ENCODE data around the gene TFAP2A.
A peak's percentile ranks its signal among the peaks of the same experiment; 100 is the strongest.

The TFAP2A gene

DNA sequence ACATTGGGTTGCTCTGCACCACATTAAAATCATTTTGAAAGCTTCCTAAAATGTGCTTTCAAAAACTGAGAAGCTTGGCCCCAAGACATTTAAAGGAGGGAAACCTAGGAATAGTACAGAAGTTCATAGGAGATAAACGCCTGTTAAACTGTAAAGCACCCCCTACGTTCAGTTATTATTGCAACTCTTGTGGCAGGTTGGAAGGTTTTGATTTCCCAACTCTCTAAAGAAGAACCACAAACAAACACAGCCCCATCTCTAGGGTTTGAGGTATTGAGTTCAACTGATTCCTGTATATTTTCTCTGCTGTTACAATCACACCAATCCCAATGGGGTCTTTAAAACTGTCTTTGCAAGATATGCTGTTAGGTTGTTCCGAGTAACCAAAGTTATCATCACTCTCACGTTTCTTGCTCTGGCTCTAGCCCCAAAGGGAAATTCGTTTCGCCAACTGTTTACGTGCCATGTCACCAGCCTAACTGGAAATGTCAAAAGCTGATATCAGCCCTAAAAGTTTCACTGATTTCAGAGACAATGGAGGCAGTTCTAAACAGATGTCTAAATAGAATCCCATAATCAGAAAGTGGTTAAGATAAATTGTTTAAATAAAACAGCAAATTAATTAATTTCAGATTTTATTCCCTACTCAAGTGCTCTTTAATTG, 12.1 kb downstream of the TFAP2A start:
- TF ChIP-seq CTCF (conservative IDR thresholded peaks at IDR 0.05), result no peak
- peak overlapping the region; percentile 61 for H3K27ac ChIP-seq

DNA sequence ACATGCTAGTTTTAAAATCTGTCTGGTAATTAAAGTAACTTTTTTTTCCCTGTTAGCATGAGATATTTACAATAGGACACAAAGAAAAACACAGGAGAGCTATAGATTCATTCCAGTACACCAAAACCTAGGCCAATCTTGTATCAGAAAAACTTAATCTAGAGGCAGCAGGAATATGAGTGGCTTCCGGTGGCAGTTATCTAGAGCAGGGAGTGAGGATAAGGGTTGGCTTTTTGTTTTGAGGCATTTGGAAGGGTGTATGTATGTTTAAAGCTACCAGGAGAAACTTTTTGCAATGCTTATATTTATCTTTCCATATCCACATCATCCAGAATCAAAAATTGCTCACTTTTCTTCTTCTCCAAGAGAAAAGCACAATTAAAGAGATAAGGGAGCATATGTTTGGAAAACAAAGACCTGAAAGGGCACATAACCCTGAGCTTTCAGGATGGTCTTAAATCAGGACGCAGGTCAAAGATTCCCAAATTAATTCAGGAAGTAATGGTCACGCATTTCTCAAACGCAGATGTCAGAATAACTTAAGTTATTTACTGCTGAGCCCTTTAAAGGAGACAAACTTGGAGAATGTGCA, 13.1 kb downstream of the TFAP2A start:
- TF ChIP-seq CTCF (conservative IDR thresholded peaks at IDR 0.05), result no peak
- H3K27ac ChIP-seq, result no peak overlapping the region

DNA sequence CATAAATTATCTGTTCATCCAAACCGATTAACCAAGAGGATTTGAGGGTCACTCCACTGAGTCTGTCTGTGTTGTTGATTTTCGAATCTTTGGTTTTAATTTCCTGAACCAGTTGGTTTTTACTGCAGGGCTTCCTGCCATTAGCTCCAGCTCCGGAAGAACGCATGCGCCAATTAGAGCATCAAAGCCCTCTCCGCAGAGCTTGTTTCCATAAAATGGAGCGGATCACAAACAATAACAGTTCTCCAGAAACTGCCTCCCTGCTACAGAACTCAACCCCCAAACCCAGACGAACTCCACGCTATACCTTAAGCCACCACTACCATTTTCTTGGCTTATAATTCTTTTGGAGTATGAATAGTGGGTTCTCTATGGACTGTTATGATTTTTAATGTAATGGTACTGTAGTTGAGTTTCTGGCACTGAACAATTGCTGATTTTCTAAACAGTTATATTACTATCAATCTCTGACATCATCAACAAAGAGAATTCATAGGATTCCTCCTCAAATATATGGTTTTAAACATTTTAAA, 13.8 kb downstream of the TFAP2A start:
- no peak overlapping the region for H3K27ac ChIP-seq
- TF ChIP-seq CTCF (conservative IDR thresholded peaks at IDR 0.05), result no peak

DNA sequence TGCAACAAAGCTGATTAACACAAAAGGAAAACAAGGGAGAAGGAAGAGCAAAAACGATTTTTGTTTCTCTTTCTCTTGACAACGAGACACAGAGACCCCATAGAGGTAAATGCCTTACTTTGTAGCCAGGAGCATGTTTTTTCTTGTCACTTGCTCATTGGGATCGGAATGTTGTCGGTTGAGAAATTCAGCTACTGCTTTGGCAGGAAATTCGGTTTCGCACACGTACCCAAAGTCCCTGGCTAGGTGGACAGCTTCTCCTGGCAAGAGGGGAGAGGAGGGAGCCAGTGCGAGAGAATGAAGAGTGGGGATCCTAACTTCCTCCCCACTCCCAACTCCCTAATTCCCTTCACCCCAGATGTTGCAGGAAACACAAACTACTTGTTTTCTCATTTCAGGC, 14.5 kb downstream of the TFAP2A start:
- H3K27ac ChIP-seq, result no peak overlapping the region
- TF ChIP-seq CTCF (conservative IDR thresholded peaks at IDR 0.05), result no peak

DNA sequence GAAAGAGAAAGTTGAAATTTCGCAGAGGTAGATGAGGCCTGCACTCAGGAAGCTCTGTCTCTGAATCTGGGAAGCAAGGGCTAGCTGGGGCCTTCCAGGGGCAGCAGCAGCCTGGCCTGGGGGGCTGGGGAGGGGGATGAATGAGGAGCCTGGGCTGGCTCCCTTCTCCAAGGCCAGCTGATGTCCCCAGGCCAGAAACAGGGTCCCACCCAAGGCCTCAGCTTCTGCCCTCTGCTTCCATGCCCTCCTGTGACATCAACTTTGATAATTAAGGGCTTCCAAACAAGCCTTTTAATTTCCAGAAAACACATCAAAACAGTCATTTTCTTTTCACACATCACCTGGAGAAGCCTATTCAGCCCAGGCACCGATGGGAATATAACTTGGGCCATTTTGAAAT, 15.4 kb downstream of the TFAP2A start:
- no peak for TF ChIP-seq CTCF (conservative IDR thresholded peaks at IDR 0.05)
- H3K27ac ChIP-seq, result no peak overlapping the region

DNA sequence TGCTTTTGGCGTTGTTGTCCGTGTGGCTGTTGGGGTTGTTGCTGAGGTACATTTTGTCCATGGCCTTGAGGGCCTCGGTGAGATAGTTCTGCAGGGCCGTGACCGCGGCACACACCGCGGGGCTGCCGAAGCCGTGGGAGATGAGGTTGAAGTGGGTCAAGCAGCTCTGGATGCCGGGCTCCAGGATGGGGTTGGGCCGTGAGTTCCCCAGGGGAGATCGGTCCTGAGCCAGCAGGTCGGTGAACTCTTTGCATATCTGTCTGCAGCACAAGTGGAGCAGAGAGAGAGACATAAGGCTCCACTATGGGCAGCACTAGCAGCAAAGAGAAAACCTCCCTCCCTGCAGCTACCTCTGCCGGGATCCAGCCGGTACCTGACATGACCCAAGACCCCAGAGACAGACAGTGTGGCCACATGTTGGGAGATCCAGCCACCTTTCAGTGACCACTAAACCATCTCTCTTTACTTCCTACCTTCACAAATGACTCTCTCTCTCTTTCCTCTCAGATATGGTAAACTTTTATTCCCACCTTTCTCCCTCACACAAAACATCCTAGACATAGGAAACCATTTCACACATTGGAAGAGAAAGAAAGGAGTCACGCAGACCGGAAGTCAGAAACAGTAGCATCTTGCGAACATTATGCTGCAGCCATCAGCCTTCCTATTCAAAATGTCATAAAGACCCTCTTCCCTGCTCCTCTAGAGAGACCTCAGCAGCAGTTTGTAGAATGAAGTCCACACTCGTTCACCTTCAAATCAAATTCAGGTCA, 16.2 kb downstream of the TFAP2A start:
- no peak for TF ChIP-seq CTCF (conservative IDR thresholded peaks at IDR 0.05)

GRCh38 chr6:10397756-10398445, 17.0 kb downstream of the TFAP2A start:
- no peak for TF ChIP-seq CTCF (conservative IDR thresholded peaks at IDR 0.05)
- no peak overlapping the region for H3K27ac ChIP-seq

More for the DNA sequence above, 16.2 kb downstream of the TFAP2A start:
- H3K27ac ChIP-seq, result no peak overlapping the region

Data from VCaP (cell line).